ENCODE measurements around the gene MRPL39. TPM values are rescaled to one million over a fixed set of nuclear protein-coding genes. Genes with fewer than 3 reads are reported as not detected.

MRPL39 gene
- polyA plus RNA-seq, 1 donor from 2014 or later: 28.5 TPM

GRCh38 chr21:25561668-25562641, 45.3 kb downstream of the MRPL39 start:
- Histone ChIP-seq H3K9me3 (ENCODE audit: low read length) (no peaks in the 10 kb centered on the region), H3K4me3 (ENCODE audit: low read length) (peak overlapping the region; percentile 37), H2AFZ (ENCODE audit: low read depth, low read length) (no peak overlapping the region), H3K27me3 (ENCODE audit: insufficient read depth, low read depth, low read length) (peaks cover 17% of the 10 kb centered on the region), H3K9me2 (ENCODE audit: insufficient read depth, low read length) (no peaks in the 10 kb centered on the region), H3K4me2 (ENCODE audit: low read length) (no peak overlapping the region), H3K36me3 (ENCODE audit: insufficient read depth, low read length) (no peaks in the 10 kb centered on the region), H4K20me1 (ENCODE audit: insufficient read depth) (no peaks in the 10 kb centered on the region), H3F3A (ENCODE audit: insufficient read depth, low read length, poor library complexity, severe bottlenecking) (no peaks in the 10 kb centered on the region), H3K27ac (ENCODE audit: low read length) (no peak overlapping the region), H3K9ac (ENCODE audit: low read length) (no peak overlapping the region), H3K79me2 (replicated peaks; ENCODE audit: insufficient read depth, low read length) (no peaks in the 10 kb centered on the region)
- TF ChIP-seq MXI1 (conservative IDR thresholded peaks at IDR 0.05; ENCODE audit: poor library complexity, severe bottlenecking) (no peak), EZH2 (IDR thresholded peaks at IDR 0.05; ENCODE audit: borderline replicate concordance, insufficient read depth, low read length, poor library complexity, severe bottlenecking) (no peak), EP300 (conservative IDR thresholded peaks at IDR 0.05; ENCODE audit: poor library complexity, severe bottlenecking) (no peak), TAF1 (IDR thresholded peaks at IDR 0.05; ENCODE audit: low read depth) (no peak), RAD21 (conservative IDR thresholded peaks at IDR 0.05) (no peak), POLR2AphosphoS5 (IDR thresholded peaks at IDR 0.05) (no peak), REST (IDR thresholded peaks at IDR 0.05; ENCODE audit: borderline replicate concordance) (no peak), SMC3 (conservative IDR thresholded peaks at IDR 0.05; ENCODE audit: poor library complexity) (no peak), CTCF (IDR thresholded peaks at IDR 0.05; ENCODE audit: poor library complexity, severe bottlenecking) (no peak)

- Histone ChIP-seq H3K9ac (ENCODE audit: low read length) (no peak overlapping the region), H3K36me3 (ENCODE audit: insufficient read depth, low read length) (no peaks in the 10 kb centered on the region), H3K4me2 (ENCODE audit: low read length) (no peak overlapping the region), H3F3A (ENCODE audit: insufficient read depth, low read length, poor library complexity, severe bottlenecking) (no peaks in the 10 kb centered on the region), H3K9me2 (ENCODE audit: insufficient read depth, low read length) (no peaks in the 10 kb centered on the region), H3K4me3 (ENCODE audit: low read length) (no peak overlapping the region), H3K27ac (ENCODE audit: low read length) (no peak overlapping the region), H4K20me1 (ENCODE audit: insufficient read depth) (no peaks in the 10 kb centered on the region), H3K9me3 (ENCODE audit: low read length) (no peaks in the 10 kb centered on the region), H3K79me2 (replicated peaks; ENCODE audit: insufficient read depth, low read length) (no peaks in the 10 kb centered on the region), H2AFZ (ENCODE audit: low read depth, low read length) (no peak overlapping the region), H3K27me3 (ENCODE audit: insufficient read depth, low read depth, low read length) (peaks cover 17% of the 10 kb centered on the region)
- no peak for TF ChIP-seq RAD21 (conservative IDR thresholded peaks at IDR 0.05)
- TF ChIP-seq EP300 (conservative IDR thresholded peaks at IDR 0.05; ENCODE audit: poor library complexity, severe bottlenecking): no peak
- no peak for TF ChIP-seq MXI1 (conservative IDR thresholded peaks at IDR 0.05; ENCODE audit: poor library complexity, severe bottlenecking)
- no peak for TF ChIP-seq EZH2 (IDR thresholded peaks at IDR 0.05; ENCODE audit: borderline replicate concordance, insufficient read depth, low read length, poor library complexity, severe bottlenecking)
- no peak for TF ChIP-seq REST (IDR thresholded peaks at IDR 0.05; ENCODE audit: borderline replicate concordance)
- TF ChIP-seq SMC3 (conservative IDR thresholded peaks at IDR 0.05; ENCODE audit: poor library complexity): no peak
- TF ChIP-seq TAF1 (IDR thresholded peaks at IDR 0.05; ENCODE audit: low read depth): no peak
- no peak for TF ChIP-seq POLR2AphosphoS5 (IDR thresholded peaks at IDR 0.05)
- no peak for TF ChIP-seq CTCF (IDR thresholded peaks at IDR 0.05; ENCODE audit: poor library complexity, severe bottlenecking)
These were observed 46.4 kb downstream of the MRPL39 start for GRCh38 chr21:25560891-25561290.
